NK-92 (cell line): ENCODE data around the gene ABCA10.

Experiments
- DNase-seq: peaks from one replicate; lab custom pipeline; 2025; ENCODE audit not compliant: unreplicated experiment; lab: John Stamatoyannopoulos, UW

The ABCA10 gene

DNA sequence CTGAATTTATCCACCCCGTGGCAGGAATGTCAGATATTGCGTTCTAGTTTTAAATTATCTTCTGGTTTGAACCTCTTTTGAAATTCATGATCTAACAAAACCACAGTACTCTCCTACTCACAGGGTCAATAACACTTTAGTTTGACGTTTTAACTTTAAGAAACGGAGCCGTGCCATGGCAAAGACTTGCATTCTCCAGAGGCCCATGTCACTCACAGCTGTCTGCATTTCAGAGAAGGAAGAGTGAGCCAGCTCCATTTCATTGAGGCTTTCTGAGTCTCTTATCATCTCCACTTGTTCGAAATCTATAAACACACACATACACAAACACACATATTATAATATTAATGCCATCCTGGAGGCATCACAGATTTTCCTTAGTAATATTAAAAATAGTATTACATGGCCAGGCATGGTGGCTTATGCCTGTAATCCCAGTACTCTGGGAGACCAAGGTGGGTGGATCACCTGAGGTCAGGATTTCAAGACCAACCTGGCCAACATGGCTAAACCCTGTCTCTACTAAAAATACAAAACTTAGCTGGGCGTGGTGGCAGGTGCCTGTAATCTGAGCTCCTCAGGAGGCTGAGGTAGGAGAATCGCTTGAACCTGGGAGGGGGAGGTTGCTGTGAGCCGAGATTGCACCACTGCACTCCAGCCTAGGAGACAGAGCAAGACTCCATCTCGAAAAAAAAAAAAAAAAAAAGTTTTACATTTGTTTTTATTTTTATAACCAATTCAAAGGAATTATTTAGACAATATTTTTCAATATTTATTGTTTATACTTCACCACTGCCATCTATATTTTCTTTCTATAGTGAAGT lies 122.5 kb downstream of the ABCA10 start:
- DNase-seq, result no peak

GRCh38 chr17:69103557-69104233 lies 124.9 kb downstream of the ABCA10 start:
- no peak for DNase-seq

GRCh38 chr17:69098625-69099024 lies 130.0 kb downstream of the ABCA10 start:
- DNase-seq, result no peak
